ENCODE data around the gene TNNI3K. TPM values are rescaled to one million over a fixed set of nuclear protein-coding genes. Genes with fewer than 3 reads are reported as not detected.

TNNI3K gene
- total RNA-seq, 1 experiment from 2014 or later = not detected

DNA sequence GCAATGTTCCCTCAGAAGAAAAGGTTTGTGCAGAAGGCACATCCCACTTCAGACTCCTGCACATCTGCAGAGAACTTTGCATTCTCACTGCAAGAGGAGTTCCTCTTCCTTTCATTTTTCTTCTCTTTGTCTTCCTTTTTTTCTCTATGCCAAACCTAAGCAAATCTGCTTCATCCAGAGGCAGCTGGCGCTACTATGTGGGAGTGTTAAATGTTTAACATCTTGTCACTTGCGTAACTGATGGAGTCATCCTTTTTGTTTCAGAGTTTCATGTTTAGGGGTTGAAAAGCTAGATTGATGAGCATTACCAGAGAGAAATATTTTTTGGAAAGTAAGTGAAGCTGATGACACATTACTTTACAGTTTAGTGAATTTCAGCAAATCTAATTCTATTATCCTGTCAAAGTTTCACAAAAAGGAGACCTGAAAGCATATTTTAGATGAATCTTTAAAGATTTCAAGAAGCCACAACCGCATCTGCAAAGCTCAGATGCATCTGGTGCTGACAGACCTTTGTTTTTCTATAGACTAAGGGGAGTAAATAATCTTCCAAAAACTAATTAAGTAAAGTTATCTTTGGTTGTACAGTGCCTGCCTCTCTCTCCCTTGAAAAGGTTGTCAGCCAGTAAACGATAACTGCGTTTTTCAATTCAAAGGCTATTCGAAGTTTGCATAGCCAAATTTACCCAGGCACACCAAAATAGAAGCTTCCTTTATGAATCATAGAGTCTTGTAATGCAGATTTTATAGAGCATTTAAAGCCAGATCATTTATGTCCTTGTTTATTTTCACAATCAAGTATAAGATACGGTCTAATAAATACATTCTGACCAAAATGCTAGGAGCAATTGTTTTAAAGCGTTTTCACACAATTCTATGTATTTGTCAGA is 278.5 kb downstream of the TNNI3K start:
- H2BK120ac ChIP-seq (ENCODE audit: low read depth, low read length, poor library complexity, severe bottlenecking) = no peak overlapping the region
- no peak overlapping the region for H4K8ac ChIP-seq (replicated peaks; ENCODE audit: insufficient read length, low read depth, low read length)
- no peaks in the 10 kb centered on the region for H3K4me1 ChIP-seq (ENCODE audit: insufficient read depth, low read length)
- no peak overlapping the region for H4K91ac ChIP-seq (ENCODE audit: insufficient read length, low read depth, low read length)
- TF ChIP-seq, protein P1, sequence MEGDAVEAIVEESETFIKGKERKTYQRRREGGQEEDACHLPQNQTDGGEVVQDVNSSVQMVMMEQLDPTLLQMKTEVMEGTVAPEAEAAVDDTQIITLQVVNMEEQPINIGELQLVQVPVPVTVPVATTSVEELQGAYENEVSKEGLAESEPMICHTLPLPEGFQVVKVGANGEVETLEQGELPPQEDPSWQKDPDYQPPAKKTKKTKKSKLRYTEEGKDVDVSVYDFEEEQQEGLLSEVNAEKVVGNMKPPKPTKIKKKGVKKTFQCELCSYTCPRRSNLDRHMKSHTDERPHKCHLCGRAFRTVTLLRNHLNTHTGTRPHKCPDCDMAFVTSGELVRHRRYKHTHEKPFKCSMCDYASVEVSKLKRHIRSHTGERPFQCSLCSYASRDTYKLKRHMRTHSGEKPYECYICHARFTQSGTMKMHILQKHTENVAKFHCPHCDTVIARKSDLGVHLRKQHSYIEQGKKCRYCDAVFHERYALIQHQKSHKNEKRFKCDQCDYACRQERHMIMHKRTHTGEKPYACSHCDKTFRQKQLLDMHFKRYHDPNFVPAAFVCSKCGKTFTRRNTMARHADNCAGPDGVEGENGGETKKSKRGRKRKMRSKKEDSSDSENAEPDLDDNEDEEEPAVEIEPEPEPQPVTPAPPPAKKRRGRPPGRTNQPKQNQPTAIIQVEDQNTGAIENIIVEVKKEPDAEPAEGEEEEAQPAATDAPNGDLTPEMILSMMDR (conservative IDR thresholded peaks at IDR 0.05) = no peak
- H2AK5ac ChIP-seq (ENCODE audit: insufficient read length, low read length) = no peak overlapping the region
- H2AFZ ChIP-seq (ENCODE audit: low read length) = no peak overlapping the region
- no peaks in the 10 kb centered on the region for H3K79me1 ChIP-seq (ENCODE audit: insufficient read depth, low read depth, low read length, poor library complexity, severe bottlenecking)
- Mint-ChIP-seq H3K4me1 (peaks cover 3 to 6% of the 10 kb centered on the region in 2 experiments), H3K4me3 (no peak overlapping the region), H3K9me3 (no peaks in the 10 kb centered on the region; a peak in 1 of 5 replicates), H3K27ac (no peak overlapping the region), H3K36me3 (ENCODE audit: insufficient read depth in 1 of 3, low read depth in 3 of 3) (no peaks in the 10 kb centered on the region), H3K27me3 (ENCODE audit: low read depth) (no peaks in the 10 kb centered on the region)
- H3K23me2 ChIP-seq (ENCODE audit: insufficient read length, low read depth, low read length, poor library complexity, severe bottlenecking) = no peaks in the 10 kb centered on the region
- H3K18ac ChIP-seq (ENCODE audit: insufficient read length, low read depth, low read length) = no peak overlapping the region
- H3K14ac ChIP-seq (ENCODE audit: insufficient read depth, low read length) = no peak overlapping the region
- H3T11ph ChIP-seq (ENCODE audit: low read length) = no peak overlapping the region
- no peak overlapping the region for H2BK15ac ChIP-seq (ENCODE audit: low read depth, low read length)
- H2BK12ac ChIP-seq (ENCODE audit: insufficient read length, low read depth, low read length) = no peak overlapping the region
- H3K27ac ChIP-seq (ENCODE audit: insufficient read length, low read depth, low read length) = no peak overlapping the region
- WGBS (ENCODE audit: extremely low coverage, insufficient read length, low lambda C conversion rate) = no CpG with 5 or more reads among the region's 8 CpGs
- no peaks in the 10 kb centered on the region for H3K9me3 ChIP-seq (ENCODE audit: control insufficient read depth, low read depth, low read length)
- H3K79me2 ChIP-seq (ENCODE audit: insufficient read depth, low read length) = no peaks in the 10 kb centered on the region
- DNase-seq = no peak
- H3K23ac ChIP-seq (ENCODE audit: insufficient read length, low read depth, low read length) = no peak overlapping the region
- no peak overlapping the region for H2BK5ac ChIP-seq (ENCODE audit: insufficient read length, low read length)
- no peak overlapping the region for H3K9ac ChIP-seq (ENCODE audit: extremely low read depth, insufficient read length, low read length)
- H3K4ac ChIP-seq (ENCODE audit: low read depth, low read length) = no peak overlapping the region
- no peak overlapping the region for H4K5ac ChIP-seq (ENCODE audit: insufficient read length, low read depth, low read length)
- H3K27me3 ChIP-seq (ENCODE audit: insufficient read depth, low read length) = no peaks in the 10 kb centered on the region
- H3K4me2 ChIP-seq (ENCODE audit: insufficient read depth, insufficient read length, low read length) = no peak overlapping the region
- H4K20me1 ChIP-seq (ENCODE audit: control insufficient read depth, insufficient read depth, insufficient read length) = no peaks in the 10 kb centered on the region
- H2BK20ac ChIP-seq (ENCODE audit: low read depth, low read length, poor library complexity, severe bottlenecking) = no peak overlapping the region
- H3K56ac ChIP-seq (ENCODE audit: insufficient read length, low read depth, low read length) = no peak overlapping the region
